ENCODE results near the gene STAT6. TPM values are rescaled to one million over a fixed set of nuclear protein-coding genes. Genes with fewer than 3 reads are reported as not detected.

The STAT6 gene
- total and polyA plus RNA-seq, 2 of the 8 experiments (the other 6 are each of a cell fraction or from before 2014, with no cell fraction given): 32.9 to 38.7 TPM

GRCh38 chr12:57105011-57105753 lies 6.0 kb downstream of the STAT6 start:
- Histone ChIP-seq H2BK15ac (ENCODE audit: low read length) (no peak overlapping the region), H3K4me2 (ENCODE audit: insufficient read depth in 1 of 2, low read depth in 2 of 2, low read length in 2 of 2) (no peak overlapping the region), H3K23me2 (ENCODE audit: low read depth, low read length) (no peaks in the 10 kb centered on the region; the same call in 1 of the 2 replicates), H2BK5ac (ENCODE audit: low read depth, low read length) (no peak overlapping the region; the same call in 1 of the 2 replicates), H2BK120ac (replicated peaks; ENCODE audit: low read depth, low read length) (no peak overlapping the region), H4K8ac (ENCODE audit: extremely low read depth, insufficient read depth, low read length) (no peak overlapping the region), H2AK5ac (ENCODE audit: low read depth, low read length) (no peak overlapping the region), H3K18ac (ENCODE audit: extremely low read depth, low read length) (no peak overlapping the region), H3K27ac (ENCODE audit: low read depth, low read length) (no peak overlapping the region), H4K91ac (replicated peaks; ENCODE audit: insufficient read length, low read length) (no peak overlapping the region), H3K23ac (ENCODE audit: insufficient read length) (no peak overlapping the region), H3K79me2 (ENCODE audit: control insufficient read depth in 1 of 2, insufficient read depth in 2 of 2, low read length in 2 of 2) (no peaks in the 10 kb centered on the region), H2AFZ (ENCODE audit: low read length) (no peak overlapping the region), H4K20me1 (replicated peaks in 1 of 2; ENCODE audit: control insufficient read depth in 1 of 2, insufficient read depth in 2 of 2, low read length in 2 of 2) (no peaks in the 10 kb centered on the region), H3K4me3 (ENCODE audit: extremely low read depth in 1 of 4, insufficient read depth in 2 of 4, low read depth in 3 of 4, low read length in 4 of 4) (no peak overlapping the region), H3K9ac (replicated peaks in 1 of 4; ENCODE audit: extremely low read depth in 1 of 4, low read depth in 3 of 4, low read length in 3 of 4) (no peak overlapping the region), H3K4ac (replicated peaks; ENCODE audit: insufficient read length, low read depth, low read length) (no peak overlapping the region), H3K56ac (replicated peaks; ENCODE audit: insufficient read length, low read depth, low read length) (no peak overlapping the region), H3K14ac (ENCODE audit: insufficient read length) (no peak overlapping the region), H3K27me3 (replicated peaks in 1 of 4; ENCODE audit: control insufficient read depth in 3 of 4, extremely low read depth in 1 of 4, insufficient read depth in 3 of 4, low read length in 3 of 4) (no peaks in the 10 kb centered on the region), H3K4me1 (replicated peaks in 1 of 4; ENCODE audit: control insufficient read depth in 3 of 4, insufficient read depth in 4 of 4, low read length in 3 of 4) (peaks cover 0 to 8% (median 2%) of the 10 kb centered on the region in 4 experiments; a peak in 3 of 7 replicates), H3K79me1 (ENCODE audit: low read depth, low read length) (no peaks in the 10 kb centered on the region), H3K36me3 (ENCODE audit: control insufficient read depth in 2 of 4, insufficient read depth in 4 of 4, low read length in 3 of 4) (peaks cover 0 to 9% (median 4%) of the 10 kb centered on the region in 4 experiments; a peak in 2 of 8 replicates), H4K5ac (ENCODE audit: insufficient read length, low read depth, low read length) (no peak overlapping the region), H3K9me3 (ENCODE audit: insufficient read depth in 2 of 2, low read depth in 1 of 2, low read length in 1 of 2) (no peaks in the 10 kb centered on the region), H2BK12ac (ENCODE audit: low read depth, low read length) (no peak overlapping the region), H2BK20ac (ENCODE audit: low read length) (no peak overlapping the region)
- FAIRE-seq (no peak), DNase-seq (ENCODE audit: low read depth in 1 of 2, low spot score in 2 of 2) (no peak)
- 90% methylated on average over 12 of the region's 14 CpGs; no CpG with 5 or more reads in 1 of the 2 experiments for WGBS, 2 experiments (ENCODE audit: extremely low coverage in 1 of 2, insufficient coverage in 1 of 2, insufficient read length in 1 of 2, insufficient replicate concordance in 2 of 2, low coverage in 1 of 2, low lambda C conversion rate in 2 of 2, missing lambda C conversion rate in 1 of 2)
- POLR2A ChIA-PET (ENCODE audit: partially characterized antibody): interaction anchor here (0.8 to 13.0 kb wide), 6 partner anchors 11 to 42 kb away, joined by 3 to 352 read pairs (median 4); partner anchors contain the start of genes LRP1 and NAB2
- TF ChIP-seq POLR2AphosphoS5 (IDR thresholded peaks at IDR 0.05; ENCODE audit: low read depth, low read length) (no peak), SP2 (IDR thresholded peaks at IDR 0.05; ENCODE audit: low read length) (no peak), JUND (IDR thresholded peaks at IDR 0.05; ENCODE audit: low read length) (no peak), KDM4A (IDR thresholded peaks at IDR 0.05; ENCODE audit: low read depth, low read length, severe bottlenecking) (no peak), EGR1 (IDR thresholded peaks at IDR 0.05; ENCODE audit: borderline replicate concordance, low read depth, low read length) (no peak), FOSL1 (IDR thresholded peaks at IDR 0.05; ENCODE audit: insufficient read depth, low read depth, low read length) (no peak), RBBP5 (IDR thresholded peaks at IDR 0.05; ENCODE audit: borderline replicate concordance, low read depth, low read length) (no peak), KDM1A (IDR thresholded peaks at IDR 0.05; ENCODE audit: borderline replicate concordance, low read length) (no peak), CEBPB (IDR thresholded peaks at IDR 0.05; ENCODE audit: low read depth, low read length) (no peak), CHD2 (IDR thresholded peaks at IDR 0.05; ENCODE audit: low read length) (no peak), PHF8 (conservative IDR thresholded peaks at IDR 0.05; ENCODE audit: low read depth, low read length) (no peak)
- CTCF ChIA-PET (ENCODE audit: partially characterized antibody): interaction anchor here (1.2 to 15.7 kb wide), 6 partner anchors 12 to 77 kb away, joined by 4 to 325 read pairs (median 6); partner anchors contain the start of gene NAB2

Measured in H1 (cell line).